NCI-H345 (cell line): ENCODE measurements around the gene C2orf42.
"Not testable (repeated sequence)": the region's sequence is repeated elsewhere in the genome, so short reads cannot be mapped to it uniquely, and the experiment has no call there.

Source experiments
- DNase-seq: peaks from one replicate; lab custom pipeline; 2025; lab: John Stamatoyannopoulos, UW

The C2orf42 gene

GRCh38 chr2:70102323-70102905, 88.4 kb downstream of the C2orf42 start:
- DNase-seq = not testable (repeated sequence)

GRCh38 chr2:70101686-70102085, 89.1 kb downstream of the C2orf42 start:
- not testable (repeated sequence) for DNase-seq

- DNase-seq = no peak
Observed at GRCh38 chr2:70101174-70101573, 89.6 kb downstream of the C2orf42 start.
